SHP77 (cell line): ENCODE results near the gene MAML3.

Source experiments
- DNase-seq, 2 experiments: peaks; one replicate each; lab custom pipeline; 2025; lab: John Stamatoyannopoulos, UW

The MAML3 gene

DNA sequence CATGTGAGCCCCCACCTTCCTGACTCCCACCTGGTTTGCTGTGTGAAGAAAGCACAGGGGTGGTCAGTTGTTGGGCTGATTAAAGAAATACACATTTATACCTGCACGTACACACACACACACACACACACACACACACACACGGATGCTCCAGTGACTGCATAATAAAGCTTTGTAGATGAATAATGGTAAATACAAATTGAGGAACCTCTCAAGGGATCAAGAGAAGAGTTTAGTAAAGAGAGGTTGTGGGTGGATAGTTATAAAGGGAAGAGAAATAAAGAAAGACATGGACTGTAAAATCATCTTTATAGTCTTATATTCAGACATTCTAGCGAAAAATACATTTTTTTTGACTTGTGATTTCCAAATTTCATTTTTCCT is 344.2 kb downstream of the MAML3 start:
- no peak for DNase-seq

DNA sequence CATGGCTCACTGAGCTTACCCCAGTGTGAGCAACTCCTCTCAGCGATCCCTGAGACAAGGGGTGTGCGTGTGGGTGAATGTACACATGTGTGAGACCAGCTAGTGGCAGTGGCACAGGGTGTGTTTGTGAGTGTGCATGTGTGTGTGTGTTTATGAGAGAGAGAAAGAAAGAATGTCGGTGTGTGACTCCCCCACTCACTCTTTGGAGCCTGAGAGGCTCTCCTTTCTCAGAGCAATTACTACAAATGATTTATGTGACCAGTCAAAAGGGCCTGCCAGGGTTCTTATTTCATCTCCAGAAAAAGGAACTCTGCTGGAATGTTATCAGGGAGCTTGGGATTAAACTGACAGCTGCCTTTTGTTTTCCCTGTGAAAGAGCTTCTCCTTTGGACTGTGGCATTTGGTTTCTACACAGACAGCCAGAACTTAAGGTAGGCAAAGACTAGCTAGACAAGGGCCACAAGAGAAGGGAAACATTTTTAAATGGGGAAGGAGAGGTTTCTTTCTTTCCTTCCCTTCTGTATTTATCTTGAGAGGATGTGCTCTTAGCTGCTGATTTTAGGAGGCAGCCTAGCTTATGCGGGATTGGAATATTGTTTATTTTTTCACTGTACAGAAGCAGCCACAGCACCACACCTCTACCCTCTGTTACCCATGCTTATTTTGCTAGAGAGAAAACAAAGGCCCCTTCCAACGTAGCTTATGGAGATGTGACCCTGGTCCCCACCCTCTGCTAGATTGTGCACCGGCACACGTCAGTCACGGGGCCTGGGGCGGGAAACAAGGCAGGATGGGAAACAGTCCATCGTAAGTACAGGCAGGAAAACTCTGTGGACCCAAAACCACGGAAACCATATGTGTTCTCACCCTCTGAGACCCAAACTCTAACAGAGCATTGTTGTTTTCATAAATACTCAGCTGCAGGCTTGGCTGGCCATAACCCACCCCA is 344.9 kb downstream of the MAML3 start:
- DNase-seq, result no peak

DNA sequence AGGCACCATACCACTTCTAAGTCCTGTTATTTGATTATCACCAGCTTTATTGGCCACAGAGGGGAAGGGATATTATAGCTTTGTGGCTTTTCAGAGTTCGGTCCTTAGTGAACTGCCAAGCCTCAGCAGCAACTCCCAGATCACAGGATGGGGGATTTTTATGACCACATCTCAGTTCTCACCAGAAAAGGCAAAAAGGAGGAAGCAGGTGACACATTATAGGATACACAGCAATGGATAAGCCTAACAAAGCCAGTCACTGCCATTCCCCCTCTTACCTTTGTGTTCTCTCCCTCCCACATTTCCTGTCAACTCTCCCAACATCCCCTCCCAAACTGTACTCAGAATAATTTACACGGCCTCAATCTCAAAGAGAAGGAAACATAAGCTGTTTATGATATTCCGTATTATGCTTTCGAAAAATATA is 345.6 kb downstream of the MAML3 start:
- no peak for DNase-seq

DNA sequence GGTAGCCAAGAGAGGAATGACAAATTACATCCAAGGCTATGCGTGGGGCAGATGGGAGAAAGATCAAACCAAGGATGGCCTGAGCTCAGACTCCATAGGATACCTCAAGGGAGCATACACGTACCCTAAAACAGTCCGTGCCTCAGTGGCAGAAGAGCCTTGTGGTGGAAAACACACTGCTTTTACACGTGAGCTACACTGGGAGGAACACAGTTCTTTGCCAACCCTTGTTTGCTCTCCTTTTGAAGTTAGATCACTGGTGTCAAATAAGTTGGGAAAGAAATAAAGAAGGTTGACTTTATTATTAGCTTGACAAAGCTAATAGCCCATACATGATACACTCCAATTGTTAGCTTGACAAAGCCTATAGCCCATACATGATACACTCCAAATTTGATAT is 346.5 kb downstream of the MAML3 start:
- DNase-seq, result no peak

DNA sequence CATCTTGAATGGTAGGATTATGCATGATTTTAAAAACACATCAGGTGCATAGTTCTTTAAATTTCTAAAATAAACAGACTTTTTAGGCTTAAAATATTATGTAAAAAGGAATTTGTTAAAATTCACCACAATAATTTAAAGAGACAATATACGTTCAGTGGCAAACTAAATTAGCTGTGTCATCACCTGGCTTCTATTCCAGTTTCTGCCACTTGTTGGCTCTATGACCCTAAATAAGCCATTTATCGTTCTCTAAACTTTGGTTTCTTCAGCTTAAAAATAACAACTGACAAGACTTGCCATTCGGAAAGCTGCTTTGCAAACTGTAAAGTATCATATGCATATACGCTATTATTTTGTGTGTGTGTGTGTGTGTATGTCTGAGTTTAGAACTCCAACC is 347.1 kb downstream of the MAML3 start:
- DNase-seq, result no peak

GRCh38 chr4:139802931-139803330 is 351.1 kb downstream of the MAML3 start:
- DNase-seq, result no peak

GRCh38 chr4:139802488-139802887 is 351.5 kb downstream of the MAML3 start:
- no peak for DNase-seq

DNA sequence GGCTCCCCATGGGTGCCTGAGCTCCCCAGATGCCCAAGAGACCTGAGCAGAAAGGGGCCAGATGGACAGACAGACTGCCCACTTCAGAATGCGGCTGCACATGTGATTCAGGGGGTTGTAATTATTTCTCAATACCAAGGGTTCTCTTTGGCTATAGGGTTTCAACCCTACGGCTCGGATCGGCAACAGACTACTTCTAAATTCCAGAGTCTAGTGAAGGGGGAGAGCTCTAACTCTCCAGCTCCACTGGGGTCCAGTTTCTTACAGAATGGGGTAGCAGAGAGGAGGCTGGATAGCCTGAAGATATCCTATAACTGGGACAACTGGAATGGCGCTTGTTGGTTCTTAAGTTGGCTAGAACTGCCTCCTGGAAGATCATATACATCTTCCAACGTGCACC is 352.1 kb downstream of the MAML3 start:
- DNase-seq, result no peak

DNA sequence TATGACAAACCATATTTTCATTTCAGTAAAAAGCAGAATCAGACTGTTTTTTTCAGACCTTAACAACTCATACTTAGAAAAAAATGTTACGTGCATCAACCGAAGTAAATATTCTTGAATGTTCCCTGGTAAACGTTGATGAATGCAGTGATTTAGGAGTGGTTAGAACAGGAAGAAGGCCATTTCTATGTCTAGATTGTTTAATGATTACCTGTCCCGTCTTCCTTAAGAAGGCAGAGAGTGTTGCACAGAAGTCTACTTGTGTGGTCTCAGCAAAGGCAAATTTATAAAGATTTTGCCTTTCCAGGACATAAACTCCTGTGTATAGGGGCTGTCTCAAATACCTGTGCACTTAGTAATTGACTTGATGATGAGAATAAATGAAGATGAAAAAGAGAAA is 353.9 kb downstream of the MAML3 start:
- DNase-seq, result no peak

DNA sequence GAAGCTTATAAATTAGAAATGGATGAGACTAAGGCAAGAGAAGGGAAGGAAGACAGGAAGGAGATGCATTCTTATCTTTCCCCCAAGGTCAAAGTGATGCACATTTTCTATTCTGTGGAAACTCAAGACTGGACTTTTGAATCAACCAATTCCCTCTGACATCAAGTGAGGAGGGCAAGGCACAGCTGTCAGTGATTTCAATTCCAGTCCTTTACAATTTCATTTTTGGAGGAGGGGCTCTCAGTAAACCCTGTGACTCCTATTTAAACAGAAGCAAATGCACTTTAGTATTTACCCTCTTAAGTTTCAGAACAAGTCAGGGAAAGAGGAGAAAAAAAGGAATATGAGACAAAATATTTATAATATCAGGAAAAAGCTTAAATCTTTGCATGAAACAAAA is 354.4 kb downstream of the MAML3 start:
- no peak for DNase-seq

GRCh38 chr4:139798456-139798855 is 355.5 kb downstream of the MAML3 start:
- DNase-seq, result no peak

DNA sequence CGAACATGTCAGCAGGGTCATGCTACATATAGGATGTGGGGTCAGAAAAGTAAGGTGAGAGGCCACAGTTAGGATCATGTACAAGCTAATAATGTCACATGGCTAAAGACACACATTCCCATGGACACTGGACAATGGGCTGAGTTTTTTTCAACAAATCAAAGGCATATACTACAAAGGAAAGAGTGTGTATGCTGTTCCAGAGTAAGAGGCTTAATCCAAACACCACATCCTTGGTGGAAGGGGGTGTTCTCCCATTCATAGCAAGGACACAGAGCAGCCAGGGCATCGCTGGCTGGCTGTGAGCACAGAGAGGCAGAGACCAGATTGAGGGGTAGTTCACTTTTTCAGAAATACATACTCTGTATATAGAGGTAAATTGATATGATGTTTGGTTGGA is 356.7 kb downstream of the MAML3 start:
- no peak for DNase-seq

DNA sequence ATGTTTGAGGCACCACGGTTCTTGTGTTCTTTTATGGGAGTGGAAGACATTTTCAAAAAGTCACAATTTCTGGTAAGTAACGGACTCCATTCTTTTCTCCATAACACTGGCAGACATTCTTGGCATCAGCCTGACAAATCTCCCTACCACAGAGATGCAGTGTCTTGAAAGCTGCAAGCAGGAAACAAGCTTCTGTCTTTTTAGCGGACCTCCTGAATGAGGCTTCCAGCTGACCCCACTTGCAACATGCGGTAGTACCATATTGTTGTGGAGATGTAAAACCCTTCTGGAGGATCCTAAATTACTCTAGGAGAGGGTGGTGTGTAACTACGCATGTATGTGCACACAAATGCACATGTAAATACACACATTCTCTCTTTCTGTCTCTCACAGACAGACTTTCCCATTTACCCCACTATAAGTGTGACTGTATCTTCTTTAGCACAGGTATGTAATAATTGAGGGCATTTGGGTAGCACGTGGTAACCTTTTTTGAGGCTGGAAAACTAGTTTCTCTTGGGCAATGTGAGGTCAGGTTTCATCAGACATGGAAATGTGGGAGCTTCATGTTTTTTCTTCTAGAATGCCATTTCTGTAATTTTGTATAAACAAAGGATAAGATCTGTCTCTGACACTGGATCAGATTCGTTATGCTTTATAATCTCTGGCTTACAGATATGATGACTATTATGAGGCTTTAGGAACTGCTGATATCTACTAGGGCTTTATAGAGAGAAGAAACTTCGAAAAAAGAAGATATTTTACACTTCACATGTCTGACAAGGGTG is 358.3 kb downstream of the MAML3 start:
- no peak for DNase-seq

- no peak for DNase-seq
Observed at GRCh38 chr4:139794158-139794954, 359.6 kb downstream of the MAML3 start.

GRCh38 chr4:139791681-139792080 is 362.3 kb downstream of the MAML3 start:
- peak in 1 of 2 experiments; percentile 23 for DNase-seq

DNA sequence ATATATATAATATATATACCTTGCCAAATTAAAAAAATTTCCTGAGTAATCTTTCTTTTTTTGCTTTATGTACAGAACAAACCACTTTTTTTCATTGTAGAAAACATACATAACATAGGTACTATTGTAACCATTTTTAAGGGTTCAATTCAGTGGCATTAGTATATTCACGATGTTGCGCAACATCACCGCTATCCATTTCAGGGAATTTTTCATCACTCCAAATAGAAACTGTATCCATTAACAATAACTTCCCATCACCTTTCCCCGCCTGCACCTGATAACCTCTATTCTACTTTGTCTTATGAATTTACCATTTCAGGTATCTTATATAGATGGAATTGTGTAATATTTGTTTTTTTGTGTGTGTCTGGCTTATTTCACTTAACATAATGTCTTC is 363.7 kb downstream of the MAML3 start:
- no peak for DNase-seq

DNA sequence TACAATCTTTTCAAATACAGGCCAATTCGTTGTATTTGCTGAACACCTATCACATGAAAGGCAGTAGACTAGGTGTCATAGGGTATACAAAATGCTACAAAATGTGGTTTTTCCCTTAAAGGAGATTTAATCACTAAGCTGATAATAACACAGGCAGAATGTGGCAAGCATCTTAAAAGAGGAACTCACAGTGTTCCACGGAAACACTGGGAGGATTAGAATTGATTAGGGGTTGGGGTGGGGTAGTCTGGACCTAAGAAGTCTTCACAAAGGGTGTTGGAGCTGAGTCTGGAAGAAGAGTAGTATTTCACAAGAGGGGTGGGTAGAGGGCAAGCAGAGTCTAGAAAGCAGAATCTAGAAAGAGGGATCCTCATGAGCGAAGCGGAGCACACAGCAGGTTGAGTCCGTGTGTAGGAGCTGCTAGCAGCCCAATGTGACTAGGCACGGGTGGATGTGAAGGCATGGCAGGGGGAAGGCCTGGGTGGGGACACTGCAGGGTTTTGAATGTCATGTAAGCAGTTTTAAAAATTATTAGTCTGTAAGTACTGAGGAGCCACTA is 364.8 kb downstream of the MAML3 start:
- DNase-seq, result no peak

DNA sequence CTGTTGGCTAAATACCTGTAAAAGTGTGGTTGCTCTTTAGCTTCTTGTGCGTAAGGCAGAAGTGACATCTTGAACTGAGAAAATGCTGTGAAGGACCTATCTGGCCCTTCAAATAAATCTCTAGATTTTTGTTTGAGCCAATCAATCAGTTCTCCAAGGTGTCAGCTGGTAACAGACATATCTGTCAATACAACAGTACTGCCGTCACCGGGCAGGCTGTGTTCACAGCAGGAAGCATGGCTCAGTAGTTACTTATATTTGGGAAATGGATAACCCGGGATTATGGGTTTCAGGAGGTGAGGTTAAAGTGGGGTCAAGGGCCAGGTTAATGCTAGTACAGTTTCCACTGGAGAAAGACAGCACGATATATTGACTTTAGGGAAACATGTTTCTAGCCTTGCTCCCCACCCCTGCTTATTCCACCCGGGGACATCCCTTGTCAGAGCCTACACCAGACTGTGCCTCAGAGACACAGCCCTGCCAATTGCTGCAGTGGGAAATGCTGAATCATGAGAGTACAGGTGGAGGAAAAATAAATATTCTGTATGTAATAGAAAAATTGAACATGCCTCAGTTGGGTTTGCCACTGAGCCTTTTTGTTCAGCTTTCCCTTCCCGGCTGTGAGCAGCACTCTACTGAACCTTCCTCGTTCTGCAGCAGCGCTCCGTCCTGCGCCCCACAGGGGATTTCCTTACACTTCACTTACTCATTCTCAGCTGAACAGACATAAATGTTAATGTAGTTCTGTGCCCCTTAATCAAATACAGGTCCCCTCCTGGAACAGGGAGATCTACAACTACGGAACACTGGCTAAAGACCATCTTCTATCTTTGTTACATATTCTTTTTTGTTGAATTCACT is 367.3 kb downstream of the MAML3 start:
- DNase-seq, result no peak

- DNase-seq, result no peak
Observed at GRCh38 chr4:139785356-139785755, 368.6 kb downstream of the MAML3 start.

GRCh38 chr4:139783741-139784484 is 370.1 kb downstream of the MAML3 start:
- DNase-seq, result no peak
